ENCODE results near the gene PTX4. TPM values are rescaled to one million over a fixed set of nuclear protein-coding genes. Genes with fewer than 3 reads are reported as not detected.

The PTX4 gene
- total and polyA plus RNA-seq, 2 donors = 0.05 TPM

- peaks cover 51 to 69% of the 10 kb centered on the region in 2 donors for H3K36me3 ChIP-seq (ENCODE audit: control insufficient read depth in 2 of 2, insufficient read depth in 2 of 2, low read length in 1 of 2)
- 98% methylated on average over 37 of the region's 37 CpGs for WGBS
- H3K4me1 ChIP-seq (ENCODE audit: control insufficient read depth in 2 of 2, insufficient read depth in 2 of 2, low read length in 2 of 2) = no peaks in the 10 kb centered on the region
- no peak for DNase-seq (ENCODE audit: low read depth in 6 of 9, low spot score in 9 of 9)
- no peak overlapping the region for H3K27ac ChIP-seq (ENCODE audit: low read depth in 1 of 2, low read length in 1 of 2)
- no peak overlapping the region for H3K4me3 ChIP-seq (ENCODE audit: low read length in 2 of 2)
- no peaks in the 10 kb centered on the region for H3K27me3 ChIP-seq (ENCODE audit: control insufficient read depth in 2 of 2, insufficient read depth in 1 of 2, low read length in 1 of 2)
- no peaks in the 10 kb centered on the region for H3K9me3 ChIP-seq (ENCODE audit: control insufficient read depth in 2 of 2, insufficient read depth in 1 of 2, low read length in 1 of 2)
Measured at GRCh38 chr16:1505073-1505844, 16.5 kb upstream of the PTX4 start.

DNA sequence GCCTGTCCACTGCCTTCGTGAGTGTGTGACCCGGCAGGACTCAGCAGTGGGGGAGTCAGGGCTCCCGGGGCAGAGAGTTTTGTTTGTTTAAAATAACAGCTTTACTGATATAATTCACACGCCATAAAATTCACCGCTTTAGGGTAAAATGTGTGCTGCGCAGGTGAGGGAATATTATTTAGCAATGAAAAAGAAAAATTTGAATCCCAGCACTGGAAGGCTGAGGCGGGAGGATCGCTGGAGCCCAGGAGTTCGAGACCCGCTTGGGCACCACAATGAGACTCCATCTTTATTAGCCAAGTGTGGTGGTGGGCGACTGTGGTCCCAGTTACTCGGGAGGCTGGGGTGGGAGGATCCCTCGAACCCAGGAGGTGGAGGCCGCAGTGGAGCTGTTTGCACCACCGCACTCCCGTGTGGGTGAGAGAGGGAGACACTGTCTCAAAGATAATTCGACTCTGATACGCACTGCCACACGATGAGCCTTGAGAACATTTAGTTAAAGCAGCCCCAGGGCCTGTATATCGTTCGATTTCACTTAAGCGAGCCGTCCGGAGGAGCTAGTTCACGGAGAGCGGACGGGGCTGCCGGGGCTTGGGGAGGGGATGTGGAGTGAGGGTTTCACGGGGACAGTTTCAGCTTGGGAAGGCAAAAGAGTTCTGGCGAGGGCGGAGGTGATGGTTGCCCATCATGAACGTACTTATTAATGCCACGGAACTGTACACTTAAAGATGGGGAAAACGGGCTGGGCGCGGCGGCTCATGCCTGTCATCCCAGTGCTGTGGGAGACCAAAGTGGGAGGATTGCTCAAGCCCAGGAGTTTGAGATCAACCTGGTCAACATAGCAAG is 14.6 kb upstream of the PTX4 start:
- Histone ChIP-seq H3K4me3 (ENCODE audit: low read length in 2 of 2) (no peak overlapping the region), H3K27me3 (ENCODE audit: control insufficient read depth in 2 of 2, insufficient read depth in 1 of 2, low read length in 1 of 2) (no peaks in the 10 kb centered on the region), H3K27ac (ENCODE audit: low read depth in 1 of 2, low read length in 1 of 2) (no peak overlapping the region), H3K9me3 (ENCODE audit: control insufficient read depth in 2 of 2, insufficient read depth in 1 of 2, low read length in 1 of 2) (no peaks in the 10 kb centered on the region), H3K4me1 (ENCODE audit: control insufficient read depth in 2 of 2, insufficient read depth in 2 of 2, low read length in 2 of 2) (no peaks in the 10 kb centered on the region), H3K36me3 (ENCODE audit: control insufficient read depth in 2 of 2, insufficient read depth in 2 of 2, low read length in 1 of 2) (peaks cover 55 to 71% of the 10 kb centered on the region in 2 donors)
- no peak for DNase-seq (ENCODE audit: low read depth in 6 of 9, low spot score in 9 of 9)
- WGBS = 98% methylated on average over 37 of the region's 37 CpGs

DNA sequence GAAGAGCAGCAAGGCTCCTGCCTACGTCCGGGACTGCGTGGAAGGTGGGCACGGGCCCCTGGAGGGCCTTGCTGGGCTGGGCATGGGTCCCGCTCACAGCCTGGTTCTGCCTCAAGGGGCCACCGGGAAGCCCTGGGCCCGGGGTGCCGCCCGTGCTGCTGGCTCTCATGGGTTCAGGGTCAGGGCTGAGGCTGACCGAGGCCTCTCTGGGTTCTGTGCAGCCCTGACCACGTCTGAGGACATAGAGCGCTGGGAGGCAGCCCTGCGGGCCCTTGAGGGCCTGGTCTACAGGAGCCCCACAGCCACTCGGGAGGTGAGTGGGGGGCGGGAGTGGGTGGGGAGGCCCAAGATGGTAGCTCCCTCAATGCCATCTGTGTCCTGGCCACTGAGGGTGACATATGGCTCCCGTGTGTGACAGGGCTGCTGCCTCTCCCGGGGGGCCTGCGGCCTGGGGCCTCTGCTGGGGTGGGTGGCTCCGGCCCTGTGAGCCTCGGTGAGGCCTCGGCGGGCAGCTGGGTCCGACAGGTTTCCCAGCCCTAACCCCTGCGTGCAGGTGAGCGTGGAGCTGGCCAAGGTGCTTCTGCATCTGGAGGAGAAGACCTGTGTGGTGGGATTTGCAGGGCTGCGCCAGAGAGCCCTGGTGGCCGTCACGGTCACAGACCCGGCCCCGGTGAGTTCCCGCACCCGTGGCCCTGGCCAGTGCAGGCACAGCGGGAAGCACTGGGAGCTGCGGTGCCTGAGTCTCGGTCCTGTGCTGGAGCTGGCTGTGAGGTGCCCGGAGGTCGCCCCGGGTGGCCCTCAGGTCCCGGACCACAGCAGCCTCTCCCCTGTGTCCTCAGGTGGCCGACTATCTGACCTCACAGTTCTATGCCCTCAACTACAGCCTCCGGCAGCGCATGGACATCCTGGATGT is 13.6 kb upstream of the PTX4 start:
- no peak overlapping the region for H3K27ac ChIP-seq (ENCODE audit: low read depth in 1 of 2, low read length in 1 of 2)
- no peaks in the 10 kb centered on the region for H3K27me3 ChIP-seq (ENCODE audit: control insufficient read depth in 2 of 2, insufficient read depth in 1 of 2, low read length in 1 of 2)
- no peaks in the 10 kb centered on the region for H3K9me3 ChIP-seq (ENCODE audit: control insufficient read depth in 2 of 2, insufficient read depth in 1 of 2, low read length in 1 of 2)
- H3K36me3 ChIP-seq (ENCODE audit: control insufficient read depth in 2 of 2, insufficient read depth in 2 of 2, low read length in 1 of 2) = peaks cover 60 to 69% of the 10 kb centered on the region in 2 donors
- 97% methylated on average over 42 of the region's 42 CpGs for WGBS
- no peak for DNase-seq (ENCODE audit: low read depth in 6 of 9, low spot score in 9 of 9)
- no peaks in the 10 kb centered on the region for H3K4me1 ChIP-seq (ENCODE audit: control insufficient read depth in 2 of 2, insufficient read depth in 2 of 2, low read length in 2 of 2)
- H3K4me3 ChIP-seq (ENCODE audit: low read length in 2 of 2) = no peak overlapping the region

DNA sequence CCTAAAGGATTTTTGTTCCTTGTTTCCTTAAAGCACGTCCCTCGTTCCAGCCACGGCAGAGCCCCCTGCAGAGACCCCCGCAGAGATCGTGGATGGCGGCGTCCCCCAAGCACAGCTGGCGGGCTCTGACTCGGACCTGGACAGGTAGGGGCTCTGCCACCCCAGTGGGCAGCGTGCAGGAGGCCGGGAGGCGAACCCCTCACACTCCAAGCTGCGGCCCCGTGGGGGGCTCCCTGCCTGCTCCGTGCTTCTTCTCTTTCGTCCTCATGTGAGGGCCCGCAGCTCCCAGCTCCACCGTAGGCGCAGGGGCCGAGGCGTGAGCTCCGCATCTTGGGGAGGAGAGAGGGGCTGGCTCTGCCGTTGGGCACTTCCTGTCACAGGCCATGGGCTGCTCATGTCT is 12.9 kb upstream of the PTX4 start:
- Histone ChIP-seq H3K36me3 (ENCODE audit: control insufficient read depth in 2 of 2, insufficient read depth in 2 of 2, low read length in 1 of 2) (peaks cover 65 to 73% of the 10 kb centered on the region in 2 donors), H3K27me3 (ENCODE audit: control insufficient read depth in 2 of 2, insufficient read depth in 1 of 2, low read length in 1 of 2) (no peaks in the 10 kb centered on the region), H3K4me1 (ENCODE audit: control insufficient read depth in 2 of 2, insufficient read depth in 2 of 2, low read length in 2 of 2) (no peaks in the 10 kb centered on the region), H3K9me3 (ENCODE audit: control insufficient read depth in 2 of 2, insufficient read depth in 1 of 2, low read length in 1 of 2) (no peaks in the 10 kb centered on the region), H3K4me3 (ENCODE audit: low read length in 2 of 2) (no peak overlapping the region), H3K27ac (ENCODE audit: low read depth in 1 of 2, low read length in 1 of 2) (no peak overlapping the region)
- WGBS = 98% methylated on average over 23 of the region's 23 CpGs
- DNase-seq (ENCODE audit: low read depth in 6 of 9, low spot score in 9 of 9) = no peak

DNA sequence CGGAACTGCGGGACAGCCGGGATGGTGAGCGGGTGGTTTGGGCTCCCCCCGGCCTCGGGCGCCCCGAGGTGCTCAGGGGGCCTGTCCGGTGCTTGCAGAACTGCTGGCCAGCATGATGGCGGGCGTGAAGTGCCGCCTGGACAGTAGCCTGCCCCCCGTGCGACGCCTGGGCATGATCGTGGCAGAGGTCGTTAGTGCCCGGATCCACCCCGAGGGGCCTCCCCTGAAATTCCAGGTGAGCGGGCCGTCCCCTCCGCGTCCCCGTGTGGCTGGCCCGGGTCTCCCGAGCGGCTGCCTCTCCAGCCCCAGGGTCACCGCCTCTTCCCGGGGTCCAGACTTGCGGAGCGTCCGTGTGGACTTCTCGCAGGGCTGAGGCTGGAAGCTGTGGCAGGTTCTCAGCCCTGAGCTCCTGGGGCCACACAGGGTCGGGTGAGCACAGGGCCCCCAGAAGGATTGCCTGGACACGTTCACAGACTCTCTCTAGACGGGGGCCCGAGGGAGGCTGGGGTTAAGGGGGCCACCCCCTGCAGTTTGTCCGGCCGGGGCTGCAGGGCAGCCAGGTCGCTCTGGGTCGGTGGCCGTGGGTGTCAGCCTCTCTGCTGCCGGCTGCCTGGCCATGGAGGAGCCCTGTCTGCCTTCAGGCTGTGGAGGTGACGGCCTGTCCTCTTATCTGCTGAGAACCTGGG is 11.9 kb upstream of the PTX4 start:
- H3K27ac ChIP-seq (ENCODE audit: low read depth in 1 of 2, low read length in 1 of 2) = no peak overlapping the region
- DNase-seq (ENCODE audit: low read depth in 6 of 9, low spot score in 9 of 9) = no peak
- no peaks in the 10 kb centered on the region for H3K9me3 ChIP-seq (ENCODE audit: control insufficient read depth in 2 of 2, insufficient read depth in 1 of 2, low read length in 1 of 2)
- WGBS = 98% methylated on average over 44 of the region's 44 CpGs
- peaks cover 63 to 70% of the 10 kb centered on the region in 2 donors for H3K36me3 ChIP-seq (ENCODE audit: control insufficient read depth in 2 of 2, insufficient read depth in 2 of 2, low read length in 1 of 2)
- H3K4me3 ChIP-seq (ENCODE audit: low read length in 2 of 2) = no peak overlapping the region
- H3K27me3 ChIP-seq (ENCODE audit: control insufficient read depth in 2 of 2, insufficient read depth in 1 of 2, low read length in 1 of 2) = no peaks in the 10 kb centered on the region
- H3K4me1 ChIP-seq (ENCODE audit: control insufficient read depth in 2 of 2, insufficient read depth in 2 of 2, low read length in 2 of 2) = no peaks in the 10 kb centered on the region

GRCh38 chr16:1499756-1500464 is 11.2 kb upstream of the PTX4 start:
- 97% methylated on average over 36 of the region's 36 CpGs for WGBS
- Histone ChIP-seq H3K27ac (ENCODE audit: low read depth in 1 of 2, low read length in 1 of 2) (no peak overlapping the region), H3K9me3 (ENCODE audit: control insufficient read depth in 2 of 2, insufficient read depth in 1 of 2, low read length in 1 of 2) (no peaks in the 10 kb centered on the region), H3K36me3 (ENCODE audit: control insufficient read depth in 2 of 2, insufficient read depth in 2 of 2, low read length in 1 of 2) (peaks cover 66 to 76% of the 10 kb centered on the region in 2 donors), H3K4me3 (ENCODE audit: low read length in 2 of 2) (no peak overlapping the region), H3K4me1 (ENCODE audit: control insufficient read depth in 2 of 2, insufficient read depth in 2 of 2, low read length in 2 of 2) (no peaks in the 10 kb centered on the region), H3K27me3 (ENCODE audit: control insufficient read depth in 2 of 2, insufficient read depth in 1 of 2, low read length in 1 of 2) (no peaks in the 10 kb centered on the region)
- no peak for DNase-seq (ENCODE audit: low read depth in 6 of 9, low spot score in 9 of 9)

DNA sequence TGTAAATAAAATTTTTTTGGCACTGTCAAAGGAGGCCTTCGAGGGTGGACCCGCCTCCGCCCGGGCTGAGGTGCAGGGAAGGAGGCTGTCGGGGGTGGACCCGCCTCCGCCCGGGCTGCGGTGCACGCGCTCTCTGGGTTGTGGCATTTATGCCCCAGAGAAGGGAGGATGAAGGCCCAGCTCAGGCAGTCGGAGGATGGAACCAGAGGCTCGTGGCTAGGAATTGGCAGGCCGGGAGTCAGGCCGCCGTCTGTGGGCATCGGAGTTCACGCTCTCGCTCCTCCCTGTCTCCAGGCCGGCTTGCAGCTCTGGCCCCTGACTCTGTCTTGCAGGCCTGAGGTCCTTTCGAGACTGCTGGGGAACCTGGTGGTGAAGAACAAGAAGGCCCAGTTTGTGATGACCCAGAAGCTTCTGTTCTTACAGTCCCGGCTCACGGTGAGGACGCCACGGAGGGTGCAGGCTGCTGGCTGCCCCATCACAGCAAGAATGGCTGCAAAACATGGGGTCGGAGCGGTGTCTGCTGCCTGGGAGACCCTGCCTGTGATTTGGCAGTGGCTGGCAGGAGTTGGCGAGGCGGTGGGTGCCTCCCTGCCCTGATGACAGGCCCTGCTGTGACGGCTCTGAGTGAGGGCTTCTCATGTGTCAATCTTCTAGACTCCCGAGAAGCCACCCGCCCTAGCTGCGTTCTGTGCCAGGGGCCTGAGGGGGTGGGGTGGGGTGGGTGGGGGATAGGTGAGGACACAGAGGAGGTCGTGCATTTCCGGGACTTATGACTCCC is 10.3 kb upstream of the PTX4 start:
- Histone ChIP-seq H3K27me3 (ENCODE audit: control insufficient read depth in 2 of 2, insufficient read depth in 1 of 2, low read length in 1 of 2) (no peaks in the 10 kb centered on the region), H3K9me3 (ENCODE audit: control insufficient read depth in 2 of 2, insufficient read depth in 1 of 2, low read length in 1 of 2) (no peaks in the 10 kb centered on the region), H3K4me1 (ENCODE audit: control insufficient read depth in 2 of 2, insufficient read depth in 2 of 2, low read length in 2 of 2) (peaks cover 6% of the 10 kb centered on the region in 2 donors), H3K4me3 (ENCODE audit: low read length in 2 of 2) (no peak overlapping the region), H3K36me3 (ENCODE audit: control insufficient read depth in 2 of 2, insufficient read depth in 2 of 2, low read length in 1 of 2) (peaks cover 69 to 82% of the 10 kb centered on the region in 2 donors), H3K27ac (ENCODE audit: low read depth in 1 of 2, low read length in 1 of 2) (no peak overlapping the region)
- 97% methylated on average over 35 of the region's 35 CpGs for WGBS
- DNase-seq (ENCODE audit: low read depth in 6 of 9, low spot score in 9 of 9) = no peak

Measured in thymus (tissue), 11 donors.